Placental pericyte (primary cell): ENCODE data around the gene PHTF2. TPM values are rescaled to one million over a fixed set of nuclear protein-coding genes. Genes with fewer than 3 reads are reported as not detected.

Experiments
- small RNA-seq: library from RNA; depleted of rRNA; stranded (forward); fragments of <200 nt; gene quantifications from one replicate; pipeline ENCODE3, GENCODE V24; 2012; ENCODE audit warnings: low replicate concordance
- total RNA-seq: library from RNA; depleted of rRNA; stranded (reverse); fragments of >200 nt; gene quantifications from 2 replicates; pipeline ENCODE4 v1.2.3, GENCODE V29; 2012

PHTF2 gene
- 51.4 and 55.5 TPM in 2 replicates for total RNA-seq

GRCh38 chr7:77798394-77799077 lies at the start of gene PHTF2, which contains the start of gene TMEM60:
Gene PHTF2 (plus strand): TSS chr7:77798773.
Gene TMEM60 (minus strand): TSS chr7:77798434. CDS start chr7:77794373, 4,061 bp downstream.

Small RNA genes within 50 kb of the gene (small RNA-seq; reads per million reads assigned to genes)
- not detected for gene RF00019

Other genes starting within 250 kb of the PHTF2 start
- gene RSBN1L, start 102.3 kb upstream of the PHTF2 start, total RNA-seq: 21.5 and 29.1 TPM in 2 replicates
- gene TMEM60, start 339 bp upstream of the PHTF2 start, total RNA-seq: 10.5 and 14.9 TPM in 2 replicates